ENCODE results near the gene INO80C.
A peak's percentile ranks its signal among the peaks of the same experiment; 100 is the strongest.
"Not testable (repeated sequence)": the region's sequence is repeated elsewhere in the genome, so short reads cannot be mapped to it uniquely, and the experiment has no call there.

The INO80C gene

DNA sequence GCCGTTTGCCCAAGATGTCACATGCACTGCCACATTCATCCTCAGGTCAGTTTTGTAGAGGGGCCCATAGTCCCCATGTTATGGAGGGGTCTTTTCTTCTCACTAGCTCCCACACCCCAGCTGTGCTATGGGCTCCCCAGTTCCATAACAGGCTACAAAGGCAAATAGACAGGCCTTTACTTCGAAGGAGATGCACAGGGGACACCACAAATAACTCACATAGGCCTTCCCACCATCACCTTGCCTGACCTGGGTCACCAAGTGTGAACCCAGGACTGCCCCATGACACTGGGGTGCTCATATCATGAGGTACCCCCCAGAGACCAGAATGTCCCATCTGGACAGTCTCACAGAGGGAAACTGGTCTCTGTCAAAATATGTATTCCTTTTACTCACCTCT lies 15.0 kb upstream of the INO80C start:
- no peak for DNase-seq

DNA sequence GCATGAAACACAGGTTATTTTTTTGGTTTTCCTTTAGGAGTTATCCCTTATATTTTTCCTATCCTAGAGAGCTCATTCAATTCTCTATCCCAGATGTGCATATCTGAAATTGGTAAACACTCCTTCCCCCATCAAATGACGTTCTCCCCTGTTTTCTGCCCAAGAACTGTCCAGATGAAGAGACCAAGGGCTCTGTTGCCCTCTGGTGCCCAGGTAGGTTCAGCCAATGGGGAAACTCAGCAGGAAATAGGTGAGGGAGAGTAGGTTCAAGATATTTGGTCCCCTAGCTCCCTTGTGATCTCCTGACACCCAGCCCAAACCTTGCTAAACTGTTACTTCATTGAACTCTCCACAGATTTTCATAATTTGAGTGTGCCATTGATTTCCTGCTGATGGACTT lies 14.1 kb upstream of the INO80C start:
- DNase-seq = no peak

DNA sequence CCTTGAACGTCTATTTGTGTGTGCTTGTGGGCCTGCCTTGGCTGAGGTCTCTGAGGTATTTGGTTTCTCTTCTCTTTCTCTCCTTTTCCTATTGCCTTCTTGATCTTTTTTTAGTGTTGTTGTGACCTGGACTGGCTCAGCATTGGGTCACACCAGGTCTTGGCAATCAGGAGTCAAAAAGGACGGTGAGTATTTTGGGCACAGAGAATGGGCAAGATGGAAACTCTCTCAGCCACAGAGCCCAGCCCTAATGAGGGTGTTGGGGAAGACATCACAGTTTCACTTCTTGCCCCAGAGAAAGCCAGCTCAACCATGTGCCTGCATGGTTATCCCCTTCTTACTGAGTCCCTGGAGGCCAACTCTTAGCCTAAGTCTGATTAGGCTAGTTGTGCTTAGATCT lies 13.7 kb upstream of the INO80C start:
- DNase-seq = no peak

DNA sequence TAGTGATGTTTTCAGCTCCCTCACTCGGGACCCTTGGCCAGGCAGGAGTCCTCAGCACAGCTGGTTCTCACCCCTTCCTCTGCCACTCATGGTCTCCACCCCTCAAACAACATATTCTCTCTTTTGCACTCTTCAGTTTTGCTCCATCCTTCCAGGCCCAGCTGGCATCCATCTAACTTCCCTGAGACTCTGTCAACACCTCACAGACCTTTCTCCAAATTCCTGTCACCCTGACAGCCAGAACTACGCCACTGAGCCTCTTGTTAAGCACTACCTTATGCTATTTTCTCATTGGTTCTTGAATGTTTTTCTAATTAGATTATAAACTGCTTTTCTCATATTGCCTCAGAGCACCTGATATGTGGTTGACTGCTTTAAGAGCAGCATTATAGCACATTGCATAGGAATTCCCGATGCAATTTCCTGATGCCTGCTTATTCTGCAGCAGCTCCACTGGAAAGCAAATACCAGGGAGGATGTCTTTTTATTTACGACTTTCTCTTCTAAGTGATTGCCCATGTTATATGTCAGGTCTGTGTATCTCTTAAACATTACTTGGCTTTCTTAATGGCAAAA lies 12.4 kb upstream of the INO80C start:
- DNase-seq = no peak

DNA sequence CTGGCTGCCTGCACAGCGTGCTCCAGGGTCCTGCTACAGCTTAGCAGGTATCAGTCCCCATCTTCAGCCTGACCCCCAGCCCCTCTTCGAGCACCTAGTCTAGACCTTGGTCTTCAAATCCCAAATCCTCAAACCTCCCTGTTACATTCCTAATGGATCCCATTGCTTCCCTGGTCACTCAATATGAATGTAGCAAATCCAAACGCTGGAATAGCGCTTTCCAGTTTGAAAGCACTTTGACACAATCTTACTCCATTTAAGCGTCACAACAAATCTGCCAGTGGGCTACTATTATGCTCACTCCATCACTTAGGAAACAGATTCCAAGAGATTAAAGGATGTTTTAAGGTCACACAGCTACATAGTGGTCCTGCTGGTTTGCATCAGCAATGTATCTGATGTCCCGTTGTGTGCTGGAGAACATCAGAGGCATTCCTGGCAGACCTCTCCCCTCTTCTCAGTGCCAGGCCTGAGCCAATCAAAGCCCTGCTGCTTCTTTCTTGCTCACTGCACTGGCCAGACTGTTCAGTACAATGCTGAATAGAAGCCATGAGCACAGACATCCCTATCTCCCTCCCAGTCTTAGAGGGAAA lies 11.1 kb upstream of the INO80C start:
- no peak for DNase-seq

DNA sequence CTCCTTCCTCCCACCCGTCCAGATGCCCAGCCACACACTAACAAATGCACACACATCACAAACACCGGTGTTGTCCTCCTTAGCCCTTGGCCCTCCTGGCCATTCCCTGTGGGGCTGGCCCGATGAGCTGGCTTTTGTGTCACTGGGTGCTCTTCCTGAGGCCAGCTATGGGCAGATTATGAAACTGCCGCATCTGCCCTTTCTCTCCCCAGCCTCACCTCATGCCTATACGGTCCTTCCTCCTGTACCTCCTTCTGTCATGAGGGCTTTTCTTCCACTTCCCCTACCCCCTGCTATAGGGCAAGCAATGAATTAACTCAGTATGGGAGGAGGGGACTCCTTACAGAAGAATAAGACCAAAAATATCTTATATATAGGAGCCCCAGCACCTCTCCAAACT lies 10.3 kb upstream of the INO80C start:
- DNase-seq = no peak

DNA sequence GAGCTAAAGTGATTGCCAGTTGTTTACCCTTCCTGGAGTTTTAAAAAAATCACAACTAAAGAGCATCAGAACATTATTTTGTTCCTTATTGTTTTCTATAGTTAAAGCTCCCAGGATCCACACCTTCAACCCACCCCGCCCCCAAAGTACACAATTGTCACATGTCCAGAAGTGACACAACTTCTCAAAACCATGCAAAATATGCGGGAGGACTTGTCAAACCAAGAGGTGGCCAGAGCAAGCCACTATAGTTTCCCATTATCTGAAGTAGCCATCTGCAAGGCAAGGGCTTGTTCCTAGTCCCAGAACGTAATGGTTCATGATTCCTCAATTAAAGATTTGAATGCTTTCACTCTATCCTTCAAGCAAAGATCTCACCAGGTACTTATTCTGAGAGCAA lies 9.9 kb upstream of the INO80C start:
- DNase-seq = no peak

DNA sequence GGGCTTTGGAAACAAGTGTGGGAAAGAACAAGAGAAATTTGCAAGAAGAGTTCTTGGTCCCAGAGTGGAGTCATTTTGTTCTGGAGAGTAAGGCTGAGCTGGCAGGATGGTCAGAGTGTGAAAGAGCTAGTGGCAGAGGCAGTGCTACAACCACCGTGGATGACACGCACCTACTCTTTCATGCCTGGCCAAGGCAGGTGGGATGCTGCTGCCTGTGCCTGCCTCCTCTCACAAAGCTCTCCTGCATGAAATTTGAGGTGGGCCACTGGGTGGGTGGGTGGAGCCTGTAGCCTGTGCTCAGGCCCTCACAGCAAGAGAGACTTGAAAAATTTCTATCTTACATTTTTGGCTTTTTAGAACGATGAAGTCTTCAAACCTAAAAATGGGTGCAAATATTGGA lies 9.4 kb upstream of the INO80C start:
- DNase-seq = no peak

DNA sequence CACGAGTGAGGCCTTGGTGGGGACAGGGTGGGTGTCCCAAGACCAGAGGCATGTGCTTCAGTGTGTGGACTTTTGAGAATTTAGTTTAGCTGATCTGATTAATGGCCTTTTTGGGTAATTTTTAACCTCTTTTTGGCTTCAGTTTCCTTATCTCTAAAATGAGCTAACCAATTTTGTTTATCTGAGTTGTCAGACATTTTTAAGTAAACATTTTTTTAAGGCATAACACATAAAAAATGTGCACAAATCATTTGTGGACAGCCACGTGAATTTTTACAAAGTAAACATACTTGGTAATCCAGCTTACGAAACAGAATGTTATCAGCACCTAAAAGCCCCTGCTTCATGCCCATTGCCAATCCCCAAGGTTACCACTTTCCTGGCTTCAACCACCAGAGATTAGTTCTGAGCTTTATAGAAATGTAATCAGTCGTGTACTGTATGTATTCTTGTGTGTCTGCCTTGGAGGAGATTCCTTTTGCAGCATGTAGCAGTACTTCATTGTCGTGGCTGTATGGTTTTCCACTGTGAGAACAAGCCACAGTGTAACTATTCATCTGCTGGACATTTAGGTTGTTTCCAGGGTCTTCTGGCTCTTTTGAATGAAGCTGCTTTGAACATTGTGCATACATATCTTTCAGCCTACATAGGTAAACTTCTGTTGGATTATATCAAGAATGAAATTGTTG lies 8.4 kb upstream of the INO80C start:
- no peak for DNase-seq

DNA sequence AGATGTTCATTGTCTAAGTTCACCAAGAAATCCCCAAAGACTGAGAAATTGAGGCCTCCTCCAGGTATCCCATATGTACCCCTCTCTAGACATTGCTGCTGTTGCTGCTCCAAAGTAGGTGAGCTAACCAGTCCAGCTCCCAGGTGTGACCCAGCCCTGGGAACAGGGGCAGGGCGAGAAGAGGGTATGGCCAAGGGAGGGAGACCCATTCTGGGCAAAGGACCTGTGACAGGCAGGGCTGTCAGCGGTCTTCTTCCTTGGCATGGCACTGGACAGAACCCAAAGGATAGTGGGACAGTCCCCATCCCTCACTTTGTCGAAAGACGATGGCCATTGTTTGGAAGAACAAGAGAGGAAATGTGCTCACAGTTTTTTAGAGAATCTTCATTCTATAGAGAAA lies 7.2 kb upstream of the INO80C start:
- DNase-seq = no peak

DNA sequence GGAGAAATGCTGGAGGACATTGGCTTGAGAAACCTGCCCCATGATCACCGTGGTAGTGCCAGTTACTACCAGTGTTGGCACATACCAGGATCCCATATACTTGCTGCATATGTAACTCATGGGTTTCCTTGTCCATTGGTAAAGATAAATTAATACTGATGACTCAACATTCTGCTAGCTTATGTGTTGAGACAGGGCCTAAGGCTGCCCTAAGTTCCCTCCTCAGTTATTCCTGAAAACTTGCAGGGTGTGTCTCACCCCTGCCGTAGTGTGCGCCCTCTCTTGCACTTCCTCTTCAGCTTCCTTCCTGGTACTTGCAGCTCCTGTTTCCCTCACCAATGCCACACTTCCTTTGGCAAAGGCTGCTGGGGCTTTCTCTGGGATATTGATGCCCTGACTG lies 4.3 kb upstream of the INO80C start:
- DNase-seq = no peak

DNA sequence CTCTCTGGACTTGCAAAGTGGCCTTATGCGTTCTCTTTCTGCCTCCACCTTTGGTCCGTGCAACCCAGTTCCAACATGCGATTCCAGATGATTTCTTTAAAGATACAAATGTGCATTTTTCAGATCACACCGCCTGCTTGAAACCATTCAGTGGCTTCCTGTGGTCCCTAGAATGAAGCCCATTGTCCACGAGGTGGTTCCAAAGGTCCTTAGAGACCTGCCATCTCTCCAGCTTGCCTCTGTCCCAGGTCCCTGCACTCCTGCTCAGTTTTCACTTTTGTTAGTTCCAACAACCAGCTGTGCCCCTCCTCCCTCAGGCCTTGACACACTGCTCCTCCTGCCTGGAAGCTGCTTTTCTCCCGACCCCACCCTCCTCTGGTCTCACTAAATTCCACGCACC lies 3.6 kb upstream of the INO80C start:
- no peak for DNase-seq

DNA sequence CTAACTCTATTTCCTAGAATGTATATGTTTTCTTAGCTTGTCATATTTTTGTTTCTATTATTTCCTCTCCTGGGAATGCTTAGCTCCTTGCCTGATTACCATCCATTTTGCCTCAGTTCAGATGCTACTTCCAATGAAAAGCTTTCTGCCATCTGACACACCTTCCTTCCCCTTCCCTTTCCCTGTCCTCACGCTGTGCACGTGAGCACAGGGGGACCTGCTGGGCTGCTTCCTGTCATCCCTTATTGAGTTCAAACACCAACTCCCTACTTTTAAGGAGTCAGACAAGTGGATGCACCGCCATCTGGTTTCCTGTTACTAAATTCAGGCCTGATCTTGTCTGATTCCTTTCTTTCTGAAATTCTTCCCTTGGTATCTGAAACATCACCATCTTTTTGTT lies 2.4 kb upstream of the INO80C start:
- no peak for DNase-seq

DNA sequence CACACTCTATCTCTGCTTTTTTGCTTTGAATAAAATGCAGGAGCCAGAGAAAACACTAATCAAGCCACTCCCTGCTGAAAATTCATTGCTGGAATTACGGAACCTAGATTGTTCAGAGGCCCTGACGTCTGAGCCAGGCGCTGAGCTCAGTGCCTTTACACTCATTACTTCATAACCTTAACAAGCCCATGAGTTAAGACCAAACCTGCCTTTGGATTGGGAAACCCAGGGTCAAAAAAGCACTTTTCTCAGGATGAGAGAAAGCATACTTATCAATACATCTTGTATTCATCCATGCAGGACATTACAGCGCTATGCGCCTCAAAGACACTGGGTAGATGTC lies 762 bp downstream of the INO80C start:
- peak in 1 of 14 donors; percentile 47 for DNase-seq

DNA sequence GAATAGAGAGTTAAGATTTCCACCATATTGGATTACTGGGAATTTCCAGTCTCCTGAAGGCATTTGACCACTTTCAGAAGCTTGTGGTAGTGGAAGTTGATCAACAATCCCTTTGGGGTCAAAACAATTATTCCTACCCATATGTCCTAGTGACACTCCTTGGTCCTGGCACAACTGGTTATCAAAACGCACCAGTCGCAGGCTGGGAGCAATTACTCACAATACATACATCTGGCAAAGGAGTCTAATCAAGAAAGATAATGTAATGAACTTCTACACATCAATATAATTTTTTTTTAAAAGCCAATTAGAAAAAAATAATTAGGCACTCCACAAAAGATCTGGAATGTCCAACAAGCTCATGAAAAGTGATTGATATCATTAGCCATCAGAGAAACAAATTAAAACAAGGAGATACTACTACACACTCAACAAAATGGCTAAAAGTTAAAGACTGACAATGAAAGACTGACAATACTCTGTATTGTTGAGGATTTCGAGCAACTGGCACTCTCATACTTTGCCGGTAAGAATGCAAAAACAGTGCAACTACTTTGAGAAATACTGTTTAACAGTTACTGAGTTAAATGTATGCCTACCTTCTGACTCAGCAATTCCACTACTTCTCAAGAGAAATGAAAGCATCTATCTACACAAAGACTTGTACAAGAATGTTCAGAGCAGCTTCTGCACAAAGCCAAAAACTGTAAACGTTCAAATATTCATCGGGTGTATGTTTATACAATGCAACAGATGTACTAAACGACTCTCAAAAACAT lies 2.0 kb downstream of the INO80C start:
- DNase-seq = no peak

DNA sequence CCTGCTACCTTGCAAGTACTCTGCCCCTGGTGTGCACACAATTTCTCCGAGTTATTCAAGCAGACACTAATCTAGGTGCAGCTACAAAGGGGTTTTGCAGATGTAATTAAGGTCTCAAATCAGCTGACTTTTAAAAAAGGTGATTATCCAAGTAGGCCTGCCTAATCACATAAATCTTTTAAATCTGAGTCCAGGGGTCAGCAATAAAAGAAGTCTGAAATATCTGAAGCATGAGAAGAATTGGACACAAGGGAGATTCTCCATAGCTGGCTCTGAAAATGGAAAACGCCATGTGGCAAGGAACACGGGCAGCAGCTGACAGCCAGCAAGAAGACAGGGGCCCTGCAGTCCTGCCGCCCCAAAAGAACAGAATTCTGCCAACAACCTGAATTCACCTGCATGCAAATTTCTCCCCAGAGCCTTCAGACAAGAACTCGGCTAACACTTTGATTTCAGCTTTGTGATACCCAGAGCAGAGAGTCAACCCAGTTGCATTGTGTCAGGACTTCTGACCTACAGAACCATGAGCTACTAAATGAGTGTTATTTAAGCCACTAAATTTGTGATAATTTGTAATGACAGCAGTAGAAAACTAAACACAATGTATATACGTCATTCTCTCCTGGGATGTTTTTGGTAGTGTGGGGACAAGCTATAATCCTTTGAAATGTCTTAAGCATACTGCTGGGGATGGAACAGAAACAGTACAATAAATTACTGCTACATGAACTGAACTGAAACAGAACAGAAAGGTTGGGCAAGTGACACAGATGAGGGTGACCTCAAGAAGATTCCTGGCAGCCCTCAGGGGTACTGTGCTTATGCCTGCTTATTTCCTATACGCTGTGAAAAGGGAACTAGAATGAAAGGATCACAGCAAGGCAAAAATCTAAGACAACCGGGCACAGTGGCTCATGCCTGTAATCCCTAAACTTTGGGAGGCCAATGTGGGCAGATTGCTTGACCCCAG lies 3.2 kb downstream of the INO80C start:
- peak in 1 of 14 donors; percentile 70 for DNase-seq

DNA sequence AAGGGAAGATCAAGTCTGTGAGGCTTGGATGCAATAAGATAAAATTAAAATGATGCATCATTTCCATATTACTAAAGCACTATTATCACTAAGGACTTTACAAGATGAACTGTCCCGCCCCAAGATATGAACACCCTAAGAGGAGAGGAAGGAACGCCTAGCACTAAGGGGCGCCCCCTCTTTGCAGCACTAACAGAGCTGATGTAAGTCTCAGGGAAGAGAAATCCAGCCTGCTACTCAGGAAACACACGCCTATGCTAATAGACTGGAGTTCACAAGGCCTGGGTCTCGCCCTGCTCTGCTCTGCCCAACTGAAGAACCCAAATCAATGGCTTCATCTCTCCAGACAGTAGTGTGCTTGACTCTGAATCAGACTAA lies 6.1 kb downstream of the INO80C start:
- DNase-seq = no peak

DNA sequence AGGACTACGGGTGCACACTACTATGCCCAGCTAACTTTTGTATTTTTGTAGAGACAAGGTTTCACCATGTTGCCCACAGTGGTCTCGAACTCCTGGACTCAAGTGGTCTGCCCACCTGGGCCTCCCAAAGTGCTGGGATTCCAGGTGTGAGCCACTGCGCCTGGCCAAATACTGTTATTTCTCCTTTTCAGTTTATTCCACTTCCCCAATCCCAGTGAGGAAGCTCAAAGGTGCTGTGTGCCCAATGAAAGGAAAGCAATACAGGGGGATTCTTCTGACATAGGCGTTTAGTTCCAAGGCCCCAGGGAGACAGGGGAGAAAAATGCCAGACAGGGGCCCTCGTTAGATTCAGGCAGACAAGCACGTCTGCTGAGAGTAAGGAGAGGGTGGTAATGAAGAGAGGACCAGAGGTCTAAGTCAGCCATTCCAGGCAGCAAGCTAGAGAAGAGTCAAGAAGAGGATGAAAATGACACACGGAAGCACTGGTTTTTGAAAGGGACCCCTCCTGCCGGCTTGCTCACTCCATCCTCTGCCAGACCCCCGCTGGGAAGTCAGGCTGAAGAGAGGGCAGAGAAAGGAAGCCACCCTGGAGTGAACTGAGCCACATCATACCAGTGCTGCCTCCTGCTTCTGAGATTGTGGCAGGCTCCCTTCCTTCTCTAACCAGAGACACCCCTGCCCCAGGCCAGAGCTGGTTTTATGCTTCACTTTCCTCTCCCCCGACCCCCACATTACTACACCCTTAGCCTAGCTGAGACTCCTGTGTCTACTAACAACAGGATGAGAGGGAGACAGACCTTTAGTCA lies 6.7 kb downstream of the INO80C start:
- DNase-seq = no peak

DNA sequence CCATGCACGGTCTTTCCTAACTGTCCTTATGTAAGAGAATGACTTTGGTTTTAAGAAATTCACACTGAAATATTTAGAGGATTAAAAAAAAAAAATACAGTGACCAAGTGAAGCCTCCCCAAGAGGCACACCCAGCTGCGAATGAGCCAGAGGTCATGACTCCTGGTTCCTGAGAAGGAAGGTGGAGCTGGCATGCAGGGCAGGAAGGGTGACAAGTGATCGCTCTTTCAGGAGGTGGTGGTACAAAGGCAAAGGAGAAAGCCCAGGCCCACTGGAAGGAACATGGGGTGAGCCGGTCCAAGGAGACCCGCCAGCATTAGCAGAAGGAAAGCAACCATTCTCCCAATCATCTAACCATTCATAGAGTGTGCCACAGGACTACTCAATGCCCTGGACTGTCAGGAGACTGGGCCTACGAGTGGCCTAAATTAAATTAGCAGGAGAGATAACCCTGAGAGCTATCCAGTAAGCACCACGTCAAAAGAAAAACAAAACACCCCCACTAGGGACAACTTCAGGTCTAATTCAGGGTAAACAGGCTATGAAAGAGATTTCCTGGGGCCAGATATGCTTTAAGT lies 7.8 kb downstream of the INO80C start:
- DNase-seq = no peak

DNA sequence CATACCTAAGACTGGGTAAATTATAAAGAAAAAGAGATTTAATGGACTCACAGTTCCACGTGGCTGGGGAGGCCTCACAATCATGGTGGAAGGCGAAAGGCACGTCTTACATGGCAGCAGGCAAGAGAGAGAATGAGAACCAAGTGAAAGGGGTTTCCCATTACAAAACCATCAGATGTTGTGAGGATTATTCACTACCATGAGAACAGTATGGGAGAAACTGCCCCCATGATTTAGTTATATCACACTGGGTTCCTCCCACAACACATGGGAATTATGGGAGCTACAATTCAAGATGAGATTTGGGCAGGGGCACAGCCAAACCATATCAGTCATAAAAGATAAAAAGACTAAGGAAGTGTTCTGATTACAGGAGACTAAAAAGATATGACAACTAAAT lies 8.5 kb downstream of the INO80C start:
- DNase-seq = not testable (repeated sequence)

DNA sequence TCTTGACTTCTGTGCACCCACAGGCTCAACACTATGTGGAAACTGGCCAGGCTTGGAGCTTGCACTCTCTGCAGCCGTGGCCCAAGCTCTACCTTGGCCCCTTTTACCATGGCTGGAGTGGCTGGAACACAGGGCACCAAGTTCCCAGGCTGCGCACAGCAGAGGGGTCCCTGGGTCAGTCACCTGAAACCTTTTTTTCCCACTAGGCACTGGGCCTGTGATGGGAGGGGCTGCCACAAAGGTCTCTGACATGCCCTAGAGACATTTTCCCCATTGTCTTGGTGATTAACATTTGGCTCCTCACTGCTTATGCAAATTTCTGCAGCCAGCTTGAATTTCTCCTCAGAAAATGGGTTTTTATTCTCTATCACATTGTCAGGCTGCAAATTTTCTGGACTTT lies 9.4 kb downstream of the INO80C start:
- not testable (repeated sequence) for DNase-seq
